H9 (cell line): ENCODE measurements around the gene ANAPC15. TPM values are rescaled to one million over a fixed set of nuclear protein-coding genes. Genes with fewer than 3 reads are reported as not detected.

Experiments
- DNase-seq: peaks from one replicate; pipeline ENCODE4 v3.0.0-alpha.2; 2017
- H2AFZ ChIP-seq: one replicate; pipeline ENCODE4 v1.6.1; 2013; ENCODE audit warnings: mild to moderate bottlenecking, low read length, control low read depth, moderate library complexity
- H2AK5ac ChIP-seq: 2 replicates; pipeline ENCODE4 v1.6.1; 2013; ENCODE audit warnings: low read length, control low read depth, mixed read lengths; ENCODE audit not compliant: insufficient read length
- H2BK120ac ChIP-seq: one replicate; pipeline ENCODE4 v1.6.1; 2013; ENCODE audit warnings: low read depth, mild to moderate bottlenecking, low read length, control low read depth, inconsistent platforms; ENCODE audit not compliant: poor library complexity, severe bottlenecking
- H2BK12ac ChIP-seq: 2 replicates; pipeline ENCODE4 v1.6.1; 2013; ENCODE audit warnings: low read length, control low read depth, mixed read lengths, low read depth; ENCODE audit not compliant: insufficient read length
- H2BK15ac ChIP-seq: 2 replicates; pipeline ENCODE4 v1.6.1; 2013; ENCODE audit warnings: low read depth, low read length, control low read depth
- H2BK20ac ChIP-seq: one replicate; pipeline ENCODE4 v1.6.1; 2013; ENCODE audit warnings: low read depth, mild to moderate bottlenecking, low read length, control low read depth, inconsistent platforms; ENCODE audit not compliant: poor library complexity, severe bottlenecking
- H2BK5ac ChIP-seq: 2 replicates; pipeline ENCODE4 v1.6.1; 2013; ENCODE audit warnings: low read length, control low read depth, mixed read lengths; ENCODE audit not compliant: insufficient read length
- H3K14ac ChIP-seq: 2 replicates; pipeline ENCODE4 v1.6.1; 2013; ENCODE audit warnings: low read length, control low read depth; ENCODE audit not compliant: insufficient read depth
- H3K18ac ChIP-seq: 2 replicates; pipeline ENCODE4 v1.6.1; 2013; ENCODE audit warnings: low read depth, mild to moderate bottlenecking, mixed read lengths, low read length, control low read depth; ENCODE audit not compliant: insufficient read length
- H3K23ac ChIP-seq: 2 replicates; pipeline ENCODE4 v1.6.1; 2013; ENCODE audit warnings: low read length, control low read depth, mixed read lengths, low read depth; ENCODE audit not compliant: insufficient read length
- H3K23me2 ChIP-seq: 2 replicates; pipeline ENCODE4 v1.6.1; 2013; ENCODE audit warnings: low read depth, mild to moderate bottlenecking, mixed read lengths, low read length, control low read depth; ENCODE audit not compliant: insufficient read length, poor library complexity, severe bottlenecking
- H3K27ac ChIP-seq: 2 replicates; pipeline ENCODE4 v1.5.1; 2013; ENCODE audit warnings: low read length, control low read depth, mixed read lengths, low read depth; ENCODE audit not compliant: insufficient read length
- H3K27me3 ChIP-seq: 2 replicates; pipeline ENCODE4 v1.6.1; 2013; ENCODE audit warnings: low read length, control low read depth, inconsistent platforms; ENCODE audit not compliant: insufficient read depth
- H3K4ac ChIP-seq: 2 replicates; pipeline ENCODE4 v1.6.1; 2013; ENCODE audit warnings: low read depth, mild to moderate bottlenecking, control low read depth, inconsistent platforms, low read length, moderate library complexity
- H3K4me1 ChIP-seq: 2 replicates; pipeline ENCODE4 v1.6.1; 2013; ENCODE audit warnings: low read length, control low read depth, inconsistent platforms; ENCODE audit not compliant: insufficient read depth
- H3K4me2 ChIP-seq: 2 replicates; pipeline ENCODE4 v1.6.1; 2013; ENCODE audit warnings: low read length, control low read depth, mixed read lengths; ENCODE audit not compliant: insufficient read length, insufficient read depth
- H3K56ac ChIP-seq: 2 replicates; pipeline ENCODE4 v1.6.1; 2013; ENCODE audit warnings: low read depth, mild to moderate bottlenecking, mixed read lengths, low read length, control low read depth; ENCODE audit not compliant: insufficient read length
- H3K79me1 ChIP-seq: 2 replicates; pipeline ENCODE4 v1.6.1; 2013; ENCODE audit warnings: low read depth, mild to moderate bottlenecking, moderate library complexity, low read length, control low read depth, inconsistent platforms; ENCODE audit not compliant: insufficient read depth, poor library complexity, severe bottlenecking
- H3K79me2 ChIP-seq: 2 replicates; pipeline ENCODE4 v1.6.1; 2013; ENCODE audit warnings: low read length, control low read depth, inconsistent platforms; ENCODE audit not compliant: insufficient read depth
- H3K9ac ChIP-seq: 2 replicates; pipeline ENCODE4 v1.6.1; 2013; ENCODE audit warnings: low read length, control low read depth, mixed read lengths; ENCODE audit not compliant: insufficient read length; ENCODE audit errors: extremely low read depth
- H3K9me3 ChIP-seq: one replicate; pipeline ENCODE4 v1.6.1; 2013; ENCODE audit warnings: low read depth, low read length, inconsistent platforms; ENCODE audit not compliant: control insufficient read depth
- H3T11ph ChIP-seq: one replicate; pipeline ENCODE4 v1.6.1; 2013; ENCODE audit warnings: mild to moderate bottlenecking, low read length, control low read depth, inconsistent platforms
- H4K20me1 ChIP-seq: one replicate; pipeline ENCODE4 v1.6.1; 2013; ENCODE audit not compliant: control insufficient read depth, insufficient read length, insufficient read depth
- H4K5ac ChIP-seq: 2 replicates; pipeline ENCODE4 v1.6.1; 2013; ENCODE audit warnings: low read depth, mild to moderate bottlenecking, mixed read lengths, low read length, control low read depth; ENCODE audit not compliant: insufficient read length
- H4K8ac ChIP-seq: replicated peaks from 2 replicates; pipeline ENCODE4 v1.6.1; 2013; ENCODE audit warnings: low read length, control low read depth, mixed read lengths, low read depth; ENCODE audit not compliant: insufficient read length
- H4K91ac ChIP-seq: 2 replicates; pipeline ENCODE4 v1.6.1; 2013; ENCODE audit warnings: low read depth, mild to moderate bottlenecking, moderate library complexity, mixed read lengths, low read length, control low read depth; ENCODE audit not compliant: insufficient read length
- H3K27ac Mint-ChIP-seq, 3 experiments: 2 replicates in 2 of 3; 3 replicates in 1 of 3; pipeline ENCODE4 v1.8.0; 2020 to 2021; ENCODE audit warnings: mixed read lengths in 3 of 3, mild to moderate bottlenecking in 1 of 3, moderate library complexity in 1 of 3
- H3K27me3 Mint-ChIP-seq: 2 replicates; pipeline ENCODE4 v1.8.0; 2021; ENCODE audit warnings: low read depth, mild to moderate bottlenecking, moderate library complexity, mixed read lengths
- H3K36me3 Mint-ChIP-seq, 3 experiments: 2 replicates in 2 of 3; 3 replicates in 1 of 3; pipeline ENCODE4 v1.8.0; 2020 to 2021; ENCODE audit warnings: low read depth in 3 of 3, mixed read lengths in 3 of 3; ENCODE audit not compliant: insufficient read depth in 1 of 3
- H3K4me1 Mint-ChIP-seq, 2 experiments: 2 replicates each; pipeline ENCODE4 v1.8.0; 2020; ENCODE audit warnings: mixed read lengths in 2 of 2
- H3K4me3 Mint-ChIP-seq, 2 experiments: 2 replicates in 1 of 2; 3 replicates in 1 of 2; pipeline ENCODE4 v1.8.0; 2020 to 2021; ENCODE audit warnings: mild to moderate bottlenecking in 2 of 2, mixed read lengths in 2 of 2, moderate library complexity in 1 of 2
- H3K9me3 Mint-ChIP-seq, 2 experiments: 2 replicates in 1 of 2; 3 replicates in 1 of 2; pipeline ENCODE4 v1.8.0; 2020; ENCODE audit warnings: mild to moderate bottlenecking in 2 of 2, mixed read lengths in 2 of 2, moderate library complexity in 1 of 2
- CTCF ChIP-seq: fragments of 200-600 bp; sonication (generic); conservative IDR thresholded peaks from 3 replicates; pipeline ENCODE4 v1.8.0; 2021; ENCODE audit warnings: antibody characterized with exemption, mild to moderate bottlenecking
- WGBS: extraction: QIAGEN DNeasy Blood & Tissue Kit; methylation state at CpG from one replicate; pipeline ENCODE4 v1.1.7; 2013; ENCODE audit warnings: missing lambda C conversion rate, low lambda C conversion rate, mixed read lengths; ENCODE audit not compliant: insufficient read length; ENCODE audit errors: extremely low coverage; 5-methylcytosine and 5-hydroxymethylcytosine counted together
- total RNA-seq: library from RNA; stranded (reverse); gene quantifications from 2 replicates; pipeline ENCODE4 v1.2.1, GENCODE V29; 2021

ANAPC15 gene
- total RNA-seq, 1 experiment from 2014 or later, result 72.6 TPM

GRCh38 chr11:72132646-72133045 lies 20.2 kb upstream of the ANAPC15 start:
- WGBS, result no CpG with 5 or more reads among the region's 2 CpGs

More at GRCh38 chr11:72132646-72133045, 20.2 kb upstream of the ANAPC15 start:
- no peak for TF ChIP-seq CTCF
- no peak overlapping the region for H2BK20ac ChIP-seq
- peaks cover 10% of the 10 kb centered on the region for H3K9me3 ChIP-seq
- H3K27ac Mint-ChIP-seq, result no peak overlapping the region
- no peak overlapping the region for H2BK120ac ChIP-seq
- H2BK5ac ChIP-seq, result no peak overlapping the region
- no peaks in the 10 kb centered on the region for H4K20me1 ChIP-seq
- no peak overlapping the region for H3K4me2 ChIP-seq
- H3K36me3 Mint-ChIP-seq, result peaks cover 8 to 15% (median 8%) of the 10 kb centered on the region in 3 experiments; a peak in 6 of 7 replicates
- no peak overlapping the region for H3K23ac ChIP-seq
- H3K18ac ChIP-seq, result no peak overlapping the region
- H3K4ac ChIP-seq, result no peak overlapping the region
- H2AFZ ChIP-seq, result no peak overlapping the region
- no peak overlapping the region for H3K14ac ChIP-seq
- no peak overlapping the region for H3K4me3 Mint-ChIP-seq
- peaks cover 34% of the 10 kb centered on the region for H3K27me3 Mint-ChIP-seq
- no peaks in the 10 kb centered on the region for H3K23me2 ChIP-seq
- H3K4me1 ChIP-seq, result no peaks in the 10 kb centered on the region
- H4K8ac ChIP-seq, result no peak overlapping the region
- no peak overlapping the region for H2BK12ac ChIP-seq
- no peak overlapping the region for H2BK15ac ChIP-seq
- no peaks in the 10 kb centered on the region for H3K27me3 ChIP-seq
- H3K9ac ChIP-seq, result no peak overlapping the region
- H3K27ac ChIP-seq, result no peak overlapping the region
- no peaks in the 10 kb centered on the region for H3K4me1 Mint-ChIP-seq
- H3T11ph ChIP-seq, result no peak overlapping the region
- no peak overlapping the region for H3K56ac ChIP-seq
- DNase-seq, result no peak
- peaks cover 24 to 25% of the 10 kb centered on the region in 2 experiments for H3K9me3 Mint-ChIP-seq
- no peak overlapping the region for H4K91ac ChIP-seq
- H2AK5ac ChIP-seq, result no peak overlapping the region
- H3K79me1 ChIP-seq, result no peaks in the 10 kb centered on the region
- H4K5ac ChIP-seq, result no peak overlapping the region
- H3K79me2 ChIP-seq, result no peaks in the 10 kb centered on the region
